ENCODE data around the gene G2E3. TPM values are rescaled to one million over a fixed set of nuclear protein-coding genes. Genes with fewer than 3 reads are reported as not detected.

The G2E3 gene
- total and polyA plus RNA-seq, 2 donors (not counting 3 experiments of a cell fraction or from before 2014, with no cell fraction given): 4.2 to 34.8 TPM

DNA sequence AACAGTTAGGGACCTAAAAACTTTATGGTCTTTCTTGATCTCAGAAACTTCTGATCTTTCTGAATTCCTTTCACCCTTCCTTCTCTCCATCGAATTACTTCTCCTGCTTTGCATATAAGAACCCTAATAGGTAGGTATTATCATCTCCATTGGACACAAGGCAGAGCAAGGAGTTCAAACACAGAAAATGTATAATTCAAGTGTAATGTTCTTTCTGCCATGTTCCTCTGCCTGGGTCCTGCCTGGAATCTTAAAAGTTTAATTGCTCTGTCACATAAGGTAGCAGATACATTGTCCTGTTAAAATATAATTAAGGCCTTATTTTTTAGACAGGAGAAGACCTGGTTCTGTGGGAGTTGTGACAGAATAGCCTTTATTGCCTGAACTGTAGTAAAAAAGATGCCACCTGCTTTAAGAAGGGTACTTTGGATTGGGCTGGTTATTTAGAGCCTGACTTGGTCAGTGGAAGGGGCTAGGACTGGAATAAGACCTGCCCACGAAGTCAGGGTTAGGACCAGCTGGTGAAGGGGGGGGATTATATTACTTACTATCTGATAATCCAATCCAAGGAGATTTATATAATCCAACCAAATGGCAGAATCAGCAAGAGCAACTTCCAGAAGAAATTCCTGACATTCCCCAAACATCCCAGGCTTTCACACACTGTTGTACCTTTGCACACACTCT, 10.4 kb downstream of the G2E3 start:
- H3K9me3 ChIP-seq (replicated peaks; ENCODE audit: control insufficient read depth, insufficient read depth, low read length): no peaks in the 10 kb centered on the region
- TF ChIP-seq MAX (IDR thresholded peaks at IDR 0.05; ENCODE audit: insufficient read depth, insufficient read length) (no peak), JUN (IDR thresholded peaks at IDR 0.05; ENCODE audit: borderline replicate concordance, insufficient read depth, insufficient read length, low read depth) (no peak), MYC (IDR thresholded peaks at IDR 0.05; ENCODE audit: low read depth, low read length) (no peak)
- H3K9me1 ChIP-seq (replicated peaks; ENCODE audit: control insufficient read depth, extremely low read depth, insufficient read depth, low read length): peaks cover 2% of the 10 kb centered on the region
- peaks cover 11% of the 10 kb centered on the region for H3K4me1 ChIP-seq (ENCODE audit: control insufficient read depth, extremely low read depth, insufficient read depth, low read length)
- CTCF ChIA-PET: no interaction called here
- no peak for DNase-seq (ENCODE audit: low read depth, low spot score)
- no TSS peak for BruUV-seq (replicated peaks)
- no peak overlapping the region for H3K27ac ChIP-seq (ENCODE audit: insufficient read depth, low read depth, low read length)
- intact Hi-C loops (cut with micrococcal nuclease) (no loop called here), dilution Hi-C loops (cut with MboI; ENCODE audit: extremely low pct_ligation_motif_present, low sequenced_read_pairs) (no loop called here)
- H3K4me2 ChIP-seq (ENCODE audit: insufficient read depth, low read length): no peak overlapping the region
- H3K9ac ChIP-seq (replicated peaks; ENCODE audit: extremely low read depth, insufficient read depth, low read length): no peak overlapping the region
- no peak overlapping the region for H3K4me3 ChIP-seq (replicated peaks in 1 of 3; ENCODE audit: insufficient read depth in 1 of 3, low read depth in 1 of 3, low read length in 3 of 3)
- no peaks in the 10 kb centered on the region for H3K27me3 ChIP-seq (ENCODE audit: control insufficient read depth in 2 of 2, insufficient read depth in 2 of 2, low read length in 2 of 2)
- no peaks in the 10 kb centered on the region for H3K36me3 ChIP-seq (ENCODE audit: control insufficient read depth in 2 of 2, extremely low read depth in 1 of 2, insufficient read depth in 2 of 2, low read length in 2 of 2)
- H4K20me1 ChIP-seq (replicated peaks; ENCODE audit: control insufficient read depth, extremely low read depth, insufficient read depth, low read length): peaks cover 7% of the 10 kb centered on the region
- POLR2A ChIA-PET: no interaction called here
- no peak overlapping the region for H2AFZ ChIP-seq (ENCODE audit: low read depth, low read length)
- peaks cover 99% of the 10 kb centered on the region for H3K79me2 ChIP-seq (ENCODE audit: control insufficient read depth, insufficient read depth, low read length)
- FAIRE-seq: no peak

- POLR2A ChIA-PET: no interaction called here
- Histone ChIP-seq H3K9me3 (replicated peaks; ENCODE audit: control insufficient read depth, insufficient read depth, low read length) (no peaks in the 10 kb centered on the region), H4K20me1 (replicated peaks; ENCODE audit: control insufficient read depth, extremely low read depth, insufficient read depth, low read length) (peaks cover 7% of the 10 kb centered on the region), H3K9me1 (replicated peaks; ENCODE audit: control insufficient read depth, extremely low read depth, insufficient read depth, low read length) (peaks cover 2% of the 10 kb centered on the region), H3K9ac (replicated peaks; ENCODE audit: extremely low read depth, insufficient read depth, low read length) (no peak overlapping the region), H3K4me1 (ENCODE audit: control insufficient read depth, extremely low read depth, insufficient read depth, low read length) (peaks cover 11% of the 10 kb centered on the region), H3K27me3 (ENCODE audit: control insufficient read depth in 2 of 2, insufficient read depth in 2 of 2, low read length in 2 of 2) (no peaks in the 10 kb centered on the region), H3K36me3 (ENCODE audit: control insufficient read depth in 2 of 2, extremely low read depth in 1 of 2, insufficient read depth in 2 of 2, low read length in 2 of 2) (no peaks in the 10 kb centered on the region), H2AFZ (ENCODE audit: low read depth, low read length) (no peak overlapping the region), H3K79me2 (ENCODE audit: control insufficient read depth, insufficient read depth, low read length) (peaks cover 99% of the 10 kb centered on the region), H3K4me2 (ENCODE audit: insufficient read depth, low read length) (no peak overlapping the region), H3K4me3 (replicated peaks in 1 of 3; ENCODE audit: insufficient read depth in 1 of 3, low read depth in 1 of 3, low read length in 3 of 3) (no peak overlapping the region), H3K27ac (ENCODE audit: insufficient read depth, low read depth, low read length) (no peak overlapping the region)
- no peak for DNase-seq (ENCODE audit: low read depth, low spot score)
- BruUV-seq (replicated peaks): no TSS peak
- intact Hi-C loops (cut with micrococcal nuclease) (no loop called here), dilution Hi-C loops (cut with MboI; ENCODE audit: extremely low pct_ligation_motif_present, low sequenced_read_pairs) (no loop called here)
- TF ChIP-seq POLR2AphosphoS5 (IDR thresholded peaks at IDR 0.05; ENCODE audit: insufficient read depth, low read depth, low read length) (no peak), JUN (IDR thresholded peaks at IDR 0.05; ENCODE audit: borderline replicate concordance, insufficient read depth, insufficient read length, low read depth) (no peak), GATA2 (IDR thresholded peaks at IDR 0.05; ENCODE audit: insufficient read depth, insufficient read length, low read depth, low read length) (no peak), FOS (IDR thresholded peaks at IDR 0.05; ENCODE audit: borderline replicate concordance, insufficient read depth, low read length) (no peak)
- no peak for FAIRE-seq
- CTCF ChIA-PET: no interaction called here
Observed at GRCh38 chr14:30569903-30570226, 10.9 kb downstream of the G2E3 start.

Data from endothelial cell of umbilical vein (primary cell).